HG02973 (cell line): ENCODE data around the gene RAPGEF6.
A peak's percentile ranks its signal among the peaks of the same experiment; 100 is the strongest.
"Not testable (repeated sequence)": the region's sequence is repeated elsewhere in the genome, so short reads cannot be mapped to it uniquely, and the experiment has no call there.

Experiments
- ATAC-seq: cut with Tn5 transposase; IDR thresholded peaks from one replicate; pipeline ENCODE4 v1.9.1; 2021; ENCODE audit warnings: moderate library complexity; ENCODE audit not compliant: unreplicated experiment

Gene RAPGEF6

GRCh38 chr5:131608597-131608996 lies 26.4 kb downstream of the RAPGEF6 start:
- ATAC-seq = no peak

DNA sequence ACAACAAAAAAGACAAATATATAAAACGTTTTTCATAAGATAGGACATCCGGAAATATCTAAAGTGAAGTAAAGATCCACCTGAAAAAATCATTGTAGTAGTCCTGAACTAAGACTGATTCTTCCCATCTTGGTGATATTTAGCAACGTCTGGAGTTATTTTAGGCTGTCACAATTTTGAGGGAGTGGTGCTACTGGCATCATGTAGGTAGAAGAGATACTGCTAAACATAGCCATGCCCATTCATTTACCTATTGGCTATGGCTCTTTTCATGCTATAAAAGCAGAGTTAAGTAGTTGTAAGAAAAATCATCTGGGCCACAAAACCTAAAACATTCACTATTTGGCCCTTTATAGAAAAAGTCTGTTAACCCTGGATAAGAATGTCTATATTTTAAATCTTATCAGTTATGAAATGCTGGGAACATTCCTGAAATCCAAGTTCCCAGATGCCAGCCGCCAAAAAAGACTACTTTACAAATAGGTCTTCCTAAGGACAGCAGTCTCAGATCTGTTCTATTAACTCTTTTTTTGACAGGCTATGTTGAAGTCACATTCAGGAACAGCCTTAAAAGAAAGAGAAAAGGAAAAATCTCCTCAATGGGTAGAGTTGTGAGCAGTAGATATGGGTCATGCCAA lies 27.0 kb downstream of the RAPGEF6 start:
- ATAC-seq = no peak

GRCh38 chr5:131607418-131607817 lies 27.6 kb downstream of the RAPGEF6 start:
- no peak for ATAC-seq

- no peak for ATAC-seq
Measured at GRCh38 chr5:131605086-131605485, 29.9 kb downstream of the RAPGEF6 start.

- ATAC-seq = no peak
Measured at GRCh38 chr5:131595088-131596033, 39.7 kb downstream of the RAPGEF6 start.

- no peak for ATAC-seq
Measured at GRCh38 chr5:131593921-131594320, 41.1 kb downstream of the RAPGEF6 start.

DNA sequence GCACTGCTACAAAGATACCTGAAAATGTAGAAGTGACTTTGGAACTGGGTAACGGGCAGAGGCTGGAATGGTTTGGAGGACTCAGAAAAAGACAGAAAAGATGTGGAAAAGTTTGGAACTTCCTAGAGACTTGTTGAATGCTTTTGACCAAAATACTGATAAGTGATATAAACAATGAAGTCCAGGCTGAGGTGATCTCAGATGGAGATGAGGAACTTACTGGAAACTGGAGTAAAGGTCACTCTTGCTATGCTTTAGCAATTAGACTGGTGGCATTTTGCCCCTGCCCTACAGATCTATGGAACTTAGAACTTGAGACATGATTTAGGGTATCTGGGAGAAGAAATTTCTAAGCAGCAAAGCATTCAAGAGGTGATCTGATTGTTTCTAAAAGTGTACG lies 41.6 kb downstream of the RAPGEF6 start:
- ATAC-seq = not testable (repeated sequence)

GRCh38 chr5:131589510-131590348 lies 45.3 kb downstream of the RAPGEF6 start:
- ATAC-seq = peak; percentile 54

DNA sequence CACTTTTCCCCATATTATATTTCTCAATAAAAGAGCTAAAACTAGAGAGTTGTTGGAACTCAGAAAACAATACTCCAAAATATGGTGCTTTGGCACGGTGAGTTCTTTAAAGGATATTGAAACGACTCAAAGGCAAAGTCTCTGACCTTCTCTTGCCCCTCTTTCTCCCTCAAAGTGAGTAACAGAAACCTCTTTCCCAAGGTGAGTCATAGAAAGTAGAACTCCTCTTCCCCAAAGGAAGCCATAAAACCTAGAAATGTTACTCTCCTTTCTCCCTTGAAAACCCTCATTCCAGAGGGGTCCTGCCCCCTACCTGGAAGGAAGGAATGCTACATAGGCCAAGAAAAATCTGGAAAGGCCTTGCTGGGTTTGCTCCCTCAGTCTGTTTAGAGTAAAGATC lies 47.5 kb downstream of the RAPGEF6 start:
- no peak for ATAC-seq

DNA sequence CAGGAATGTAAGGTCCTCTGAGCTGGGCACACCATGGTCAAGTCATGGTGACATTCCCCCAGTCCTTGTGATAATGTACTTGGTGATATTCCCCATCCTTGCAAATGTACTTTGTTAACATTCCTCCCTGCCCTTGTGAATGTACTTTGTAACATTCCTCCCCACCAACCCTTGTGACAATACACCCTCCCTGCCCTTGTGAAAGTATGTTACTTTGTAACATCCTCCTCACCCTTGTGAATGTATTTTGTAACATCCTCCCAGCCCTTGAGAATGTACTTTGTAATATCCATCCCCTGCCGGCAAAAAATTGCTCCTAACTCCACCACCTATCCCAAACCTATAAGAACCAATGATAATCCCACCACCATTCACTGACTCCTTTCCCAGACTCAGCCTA lies 53.3 kb downstream of the RAPGEF6 start:
- ATAC-seq = no peak

DNA sequence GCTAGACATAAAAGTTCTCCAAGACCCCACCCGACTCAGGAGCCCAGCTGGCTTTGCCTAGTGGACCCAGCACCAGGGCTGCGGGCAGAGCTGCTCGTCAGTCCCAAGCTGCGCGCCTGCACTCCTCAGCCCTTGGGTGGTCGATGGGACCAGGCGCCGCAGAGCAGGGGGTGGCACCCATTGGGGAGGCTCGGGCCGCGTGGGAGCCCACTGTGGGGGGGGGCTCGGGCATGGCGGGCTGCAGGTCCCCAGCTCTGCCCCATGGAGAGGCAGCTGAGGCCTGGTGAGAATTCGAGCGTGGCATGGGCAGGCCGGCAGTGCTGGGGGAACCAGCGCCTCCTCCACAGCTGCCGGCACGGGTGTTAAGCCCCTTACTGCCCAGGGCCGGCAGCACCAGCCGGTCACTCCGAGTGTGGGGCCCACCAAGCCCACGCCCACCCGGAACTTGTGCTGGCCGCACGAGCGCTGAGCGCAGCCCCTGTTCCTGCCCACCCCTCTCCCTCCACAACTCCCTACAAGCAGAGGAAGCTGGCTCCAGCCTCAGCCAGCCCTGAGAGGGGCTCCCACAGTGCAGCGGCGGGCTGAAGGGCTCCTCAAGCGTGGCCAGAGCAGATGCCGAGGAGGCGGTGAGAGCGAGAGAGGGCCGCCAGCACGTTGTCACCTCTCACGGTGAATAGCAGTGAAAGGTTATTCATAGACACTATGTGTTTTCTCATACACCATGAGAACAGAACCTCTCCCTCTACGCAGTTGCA lies 54.9 kb downstream of the RAPGEF6 start:
- ATAC-seq = no peak

GRCh38 chr5:131575660-131576227 lies 59.3 kb downstream of the RAPGEF6 start:
- ATAC-seq = no peak

GRCh38 chr5:131571669-131572168 lies 63.3 kb downstream of the RAPGEF6 start:
- no peak for ATAC-seq

GRCh38 chr5:131570757-131571156 lies 64.3 kb downstream of the RAPGEF6 start:
- no peak for ATAC-seq

DNA sequence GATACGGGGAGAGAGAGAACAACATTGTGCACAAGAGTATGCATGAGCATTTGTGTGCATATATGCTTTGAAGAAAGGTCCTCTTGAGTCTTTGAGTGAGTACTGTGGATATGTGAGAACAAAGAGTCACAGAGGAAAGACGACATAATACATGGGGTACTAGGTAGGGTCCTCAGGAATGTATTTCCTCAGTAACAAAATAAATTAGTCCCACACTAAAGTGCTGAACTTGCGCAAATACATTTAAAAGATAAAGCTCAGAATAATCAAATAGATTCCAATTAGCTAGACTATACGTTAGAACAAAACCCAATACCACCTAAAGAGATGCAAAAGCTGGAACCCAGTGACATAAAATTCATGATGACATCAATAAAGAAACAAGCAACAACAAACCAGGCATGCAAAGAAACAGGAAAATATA lies 70.8 kb downstream of the RAPGEF6 start:
- ATAC-seq = no peak

DNA sequence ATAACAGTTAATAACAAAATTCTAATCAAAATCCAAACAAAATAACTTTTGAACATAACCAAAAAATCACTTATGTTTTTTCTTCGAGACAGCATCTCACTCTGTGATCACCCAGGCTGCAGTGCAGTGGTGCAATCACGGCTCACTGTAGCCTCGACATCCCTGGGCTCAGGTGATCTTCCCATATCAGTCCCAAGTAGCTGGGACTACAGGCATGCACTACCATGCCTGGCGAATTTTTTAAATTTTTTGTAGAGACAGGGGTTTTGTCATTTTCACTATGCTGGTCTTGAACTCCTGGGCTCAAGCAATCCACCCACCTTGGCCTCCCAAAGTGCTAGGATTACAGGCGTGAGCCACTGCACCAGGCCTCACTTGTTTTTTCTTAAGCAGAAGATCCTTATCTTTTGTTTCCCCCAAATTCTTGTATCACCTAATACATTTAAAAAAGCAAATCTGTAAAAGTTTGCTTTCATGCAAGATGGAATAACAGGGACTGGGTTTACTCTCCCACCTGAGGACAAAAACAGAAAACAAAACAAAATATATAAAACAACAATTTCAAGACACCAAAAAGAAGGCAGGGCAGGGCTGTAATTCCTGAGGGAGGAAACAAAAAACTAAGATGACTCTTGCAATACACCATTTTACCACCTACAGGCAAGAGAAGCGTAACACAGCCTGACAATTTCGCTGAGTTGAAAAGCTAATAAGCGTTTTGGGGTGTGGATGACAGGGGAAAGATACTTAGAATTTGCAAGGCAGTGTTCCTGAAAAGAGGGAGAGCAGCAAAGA lies 71.4 kb downstream of the RAPGEF6 start:
- no peak for ATAC-seq

- no peak for ATAC-seq
Measured at GRCh38 chr5:131550606-131551005, 84.4 kb downstream of the RAPGEF6 start.

DNA sequence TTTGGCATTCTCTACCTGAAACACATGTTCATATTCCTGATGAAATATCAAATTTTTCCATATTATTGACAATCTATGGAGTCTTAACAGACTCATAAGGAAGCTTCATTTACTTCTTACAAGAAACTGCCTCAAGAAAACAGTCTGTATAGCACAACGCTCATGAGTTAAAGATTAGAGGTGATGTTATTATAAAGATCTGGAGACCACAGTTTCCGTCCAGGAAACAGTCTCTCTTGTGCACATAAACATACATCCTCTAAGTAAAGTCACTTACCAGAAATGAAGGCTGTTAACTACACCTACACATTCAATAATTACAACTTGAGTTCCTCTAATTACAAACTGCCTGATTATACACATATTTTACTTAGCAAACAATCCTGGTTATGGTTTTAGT lies 86.9 kb downstream of the RAPGEF6 start:
- no peak for ATAC-seq

GRCh38 chr5:131545845-131546244 lies 89.2 kb downstream of the RAPGEF6 start:
- no peak for ATAC-seq
